Measurements from ENCODE around the gene PRKAG2.
"Not testable (repeated sequence)": the region's sequence is repeated elsewhere in the genome, so short reads cannot be mapped to it uniquely, and the experiment has no call there.

PRKAG2 gene

DNA sequence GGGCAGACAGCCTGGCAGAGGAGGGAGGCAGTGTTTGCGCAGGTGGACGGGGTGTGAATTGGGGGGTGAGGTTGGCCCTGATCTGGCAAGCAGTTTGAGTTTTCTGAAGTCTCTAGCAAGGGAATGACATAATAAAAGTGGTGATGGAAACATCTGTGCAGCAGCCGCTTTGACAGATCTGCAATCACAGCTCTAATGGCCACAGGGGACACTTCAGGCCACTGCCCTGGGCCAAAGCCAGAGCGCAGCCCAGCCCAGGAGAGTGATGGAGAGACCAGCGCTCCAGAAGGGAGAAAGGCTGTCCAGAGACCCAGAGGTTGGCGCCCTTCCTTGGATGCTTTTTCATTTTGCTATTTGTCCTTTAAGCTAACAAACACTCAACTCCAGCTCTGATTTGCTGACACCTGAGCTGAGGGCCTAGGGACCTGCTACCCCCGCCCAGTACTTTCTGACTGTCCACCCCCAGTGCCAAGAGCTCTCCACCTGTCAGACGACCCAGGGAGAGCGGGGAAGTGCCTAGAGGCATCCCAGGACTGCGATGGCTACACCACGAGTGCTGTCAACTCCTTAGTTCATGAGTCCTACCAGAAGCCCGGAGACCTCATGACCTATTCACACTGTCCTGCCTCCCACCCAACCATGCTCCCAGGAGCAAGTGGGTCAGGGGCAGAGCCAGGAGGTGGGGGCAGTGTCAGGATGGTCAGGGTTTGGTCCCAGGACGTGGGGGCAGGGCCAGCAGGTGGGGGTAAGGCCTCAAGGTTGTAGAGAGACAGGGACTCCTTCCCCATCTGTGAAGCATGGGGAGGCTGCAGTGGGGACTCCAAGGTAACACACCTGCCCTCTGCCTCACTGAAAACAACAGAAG is 112.6 kb downstream of the PRKAG2 start:
- Histone ChIP-seq H3K27ac (no peak overlapping the region), H3K4me3 (no peak overlapping the region)

DNA sequence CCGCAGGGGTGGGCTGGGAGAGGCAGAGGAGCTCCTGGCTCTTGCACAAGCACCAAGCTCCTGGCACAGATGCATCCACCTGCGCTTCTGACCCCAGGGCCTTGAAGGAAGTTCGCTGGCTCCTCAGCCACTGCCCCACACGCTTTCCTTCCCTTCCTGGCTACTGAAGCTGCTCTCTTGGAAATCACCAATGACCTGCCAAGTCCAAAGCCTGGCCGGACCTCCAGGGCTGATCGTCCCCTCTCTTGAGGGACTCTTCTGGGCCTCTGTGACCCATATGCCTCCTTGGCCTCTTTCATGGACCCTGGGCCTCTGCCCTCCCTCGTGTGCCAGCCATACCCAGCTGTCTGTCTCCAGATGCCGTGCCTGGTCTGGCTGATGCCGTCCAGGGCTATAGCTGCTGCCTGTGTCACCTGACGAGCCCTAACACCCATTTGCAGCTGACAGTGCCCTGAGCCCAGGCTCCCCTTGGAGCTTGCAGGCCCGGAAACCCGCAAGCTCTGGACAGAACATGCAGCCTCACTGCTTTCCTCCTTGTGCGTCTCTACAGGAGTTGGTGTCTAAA is 113.4 kb downstream of the PRKAG2 start:
- Histone ChIP-seq H3K27ac (no peak overlapping the region), H3K4me3 (no peak overlapping the region)

- no peak overlapping the region for H3K27ac ChIP-seq
- H3K4me3 ChIP-seq, result no peak overlapping the region
Observed at GRCh38 chr7:151762583-151763245, 114.2 kb downstream of the PRKAG2 start.

GRCh38 chr7:151761957-151762356 is 115.0 kb downstream of the PRKAG2 start:
- Histone ChIP-seq H3K4me3 (no peak overlapping the region), H3K27ac (no peak overlapping the region)

DNA sequence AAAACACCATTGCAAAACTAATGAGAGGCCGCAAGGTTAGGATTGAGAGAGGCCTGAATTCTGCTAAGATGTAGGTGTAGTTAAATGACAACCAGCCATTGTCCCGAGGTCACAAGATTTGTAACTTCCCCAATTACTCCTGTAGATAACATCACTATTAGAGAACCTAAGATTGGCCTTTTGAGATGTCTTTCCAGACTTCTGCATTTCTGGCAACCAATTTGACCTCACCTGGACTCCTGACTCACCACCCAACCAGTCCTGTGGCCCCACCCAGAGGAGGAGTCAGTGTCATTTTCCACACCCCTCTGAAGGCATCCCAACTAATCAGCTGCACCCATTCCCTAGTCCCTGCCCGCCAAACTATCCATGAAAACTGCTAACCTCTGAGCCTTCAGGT is 115.7 kb downstream of the PRKAG2 start:
- Histone ChIP-seq H3K4me3 (no peak overlapping the region), H3K27ac (no peak overlapping the region)

GRCh38 chr7:151759591-151760042 is 117.3 kb downstream of the PRKAG2 start:
- Histone ChIP-seq H3K4me3 (no peak overlapping the region), H3K27ac (no peak overlapping the region)

GRCh38 chr7:151758622-151759540 is 118.0 kb downstream of the PRKAG2 start:
- Histone ChIP-seq H3K27ac (no peak overlapping the region), H3K4me3 (no peak overlapping the region)

DNA sequence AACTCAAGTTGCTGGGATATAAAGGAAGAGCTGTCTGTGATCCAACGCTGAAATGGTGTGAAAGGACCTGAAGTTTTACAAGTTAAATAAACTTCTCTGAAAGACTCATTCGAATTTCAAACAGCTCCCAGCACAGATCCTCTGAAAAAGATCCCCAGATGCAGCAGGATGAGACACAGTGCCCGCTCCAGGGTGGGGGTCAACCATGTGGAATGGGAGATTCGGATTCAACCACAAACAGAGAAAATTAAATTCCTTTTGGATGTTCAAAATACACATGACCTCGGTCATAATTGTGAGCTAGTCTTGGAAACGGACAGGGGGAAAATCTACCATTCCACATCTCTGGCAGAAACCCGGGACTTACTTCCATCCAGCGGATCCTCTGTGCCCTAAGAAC is 119.6 kb downstream of the PRKAG2 start:
- Histone ChIP-seq H3K4me3 (no peak overlapping the region), H3K27ac (peak overlapping the region in 1 of 21 experiments; percentile 44)

- Histone ChIP-seq H3K4me3 (no peak overlapping the region), H3K27ac (peak overlapping the region in 2 of 21 experiments; percentile 23 to 44)
Observed at GRCh38 chr7:151756866-151757265, 120.0 kb downstream of the PRKAG2 start.

GRCh38 chr7:151756076-151756731 is 120.7 kb downstream of the PRKAG2 start:
- no peak overlapping the region for H3K4me3 ChIP-seq
- peak overlapping the region in 7 of 21 experiments; percentile 1 to 62 (median 14) for H3K27ac ChIP-seq

DNA sequence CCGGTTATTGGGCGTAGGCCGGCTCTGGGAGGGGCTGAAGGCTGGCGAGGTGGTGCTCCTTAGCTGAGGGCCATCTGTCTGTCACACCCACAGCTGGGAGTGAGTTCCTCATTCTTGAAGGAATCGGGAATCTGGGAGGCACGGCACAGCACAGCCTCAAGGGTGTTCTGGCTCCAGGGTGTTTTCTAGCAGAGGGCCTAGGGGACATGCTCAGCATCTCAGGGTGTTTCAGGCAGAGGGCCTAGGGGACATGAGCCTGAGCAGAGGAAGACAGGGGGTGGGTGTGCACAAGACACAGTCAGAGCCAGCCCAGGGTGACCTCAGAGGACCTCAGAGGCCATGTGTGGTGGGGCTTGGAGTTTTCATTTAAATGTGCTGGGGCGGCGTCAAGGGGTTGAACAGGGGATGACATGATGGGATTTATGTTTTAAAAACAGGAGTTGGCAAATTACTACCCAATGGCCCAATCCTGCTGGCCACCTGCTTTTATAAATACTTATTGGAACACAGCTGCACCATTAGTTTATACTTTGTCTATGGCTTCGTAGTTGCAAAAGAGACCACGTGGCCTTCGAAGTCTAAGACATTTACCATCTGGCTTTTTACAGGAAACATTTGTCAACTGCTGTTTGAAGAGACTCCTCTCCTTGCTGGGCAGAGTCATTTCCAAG is 121.6 kb downstream of the PRKAG2 start:
- Histone ChIP-seq H3K4me3 (no peak overlapping the region), H3K27ac (peak overlapping the region in 11 of 21 experiments; percentile 13 to 83 (median 52))

DNA sequence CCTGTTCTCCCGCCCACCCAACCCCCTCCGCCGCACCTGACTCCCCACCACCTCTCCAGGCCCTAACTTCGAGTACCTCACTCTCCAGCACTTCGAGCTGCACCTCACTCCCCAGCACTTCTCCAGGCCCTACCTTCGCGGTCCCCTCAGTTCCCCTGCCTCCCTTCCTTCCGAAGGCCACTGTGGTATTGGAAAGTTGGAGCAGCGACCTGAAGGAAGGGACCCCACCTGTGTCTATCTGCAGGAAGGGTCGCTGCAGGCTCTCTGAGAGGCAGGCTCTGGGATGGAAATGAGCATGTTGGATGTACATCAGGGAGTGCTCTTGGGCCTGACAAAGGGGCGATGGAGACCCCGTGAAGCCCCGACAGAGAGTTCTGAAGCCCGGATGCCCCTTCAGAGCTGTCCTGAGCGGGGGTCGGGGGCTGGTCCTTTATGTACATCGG is 122.2 kb downstream of the PRKAG2 start:
- H3K27ac ChIP-seq, result peak overlapping the region in 14 of 21 experiments; percentile 1 to 83 (median 46)

GRCh38 chr7:151754142-151754590 is 122.7 kb downstream of the PRKAG2 start:
- no peak overlapping the region for H3K4me3 ChIP-seq
- peak overlapping the region in 14 of 21 experiments; percentile 1 to 83 (median 48) for H3K27ac ChIP-seq

More for the DNA sequence above, 122.2 kb downstream of the PRKAG2 start:
- no peak overlapping the region for H3K4me3 ChIP-seq

GRCh38 chr7:151752816-151753595 is 123.9 kb downstream of the PRKAG2 start:
- H3K4me3 ChIP-seq, result no peak overlapping the region
- H3K27ac ChIP-seq, result peak overlapping the region in 2 of 21 experiments; percentile 23 to 49

- Histone ChIP-seq H3K4me3 (no peak overlapping the region), H3K27ac (no peak overlapping the region)
Observed at GRCh38 chr7:151752037-151752436, 124.9 kb downstream of the PRKAG2 start.

DNA sequence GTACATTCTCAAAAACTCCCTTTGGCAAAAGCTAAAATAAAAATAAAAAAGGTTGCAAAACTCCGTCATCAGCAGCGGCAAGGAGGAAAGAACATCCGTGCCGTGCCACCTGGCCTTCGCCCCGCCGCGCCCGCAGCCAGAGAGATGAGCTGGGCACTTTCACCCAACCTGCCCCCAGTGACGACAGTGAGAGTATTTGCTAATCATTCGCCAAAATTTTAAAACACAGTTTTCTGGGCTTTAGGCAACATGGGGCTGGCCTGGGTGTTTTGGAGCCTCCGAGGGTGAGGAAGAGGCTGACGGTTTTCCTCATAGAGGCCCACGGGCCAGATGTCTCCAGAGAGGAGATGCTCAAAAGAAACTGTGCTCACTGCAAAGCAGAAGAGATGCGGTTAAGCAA is 128.2 kb downstream of the PRKAG2 start:
- Histone ChIP-seq H3K4me3 (no peak overlapping the region), H3K27ac (no peak overlapping the region)

DNA sequence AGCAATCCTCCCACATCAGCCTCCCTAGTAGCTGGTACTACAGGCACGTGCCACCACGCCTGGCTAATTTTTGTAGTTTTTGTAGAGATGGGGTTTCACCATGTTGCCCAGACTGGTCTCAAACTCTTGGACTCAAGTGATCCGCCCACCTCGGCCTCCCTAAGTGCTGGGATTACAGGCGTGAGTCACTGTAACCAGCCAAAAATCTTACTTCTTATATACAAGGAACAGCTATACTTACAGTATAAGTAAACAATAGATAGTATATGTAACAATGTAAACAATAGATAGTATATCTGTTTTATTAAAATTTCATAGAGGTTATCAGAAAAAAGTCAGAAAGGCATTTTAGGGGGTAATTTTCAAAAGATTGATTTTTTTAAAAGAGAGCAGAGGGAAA is 128.9 kb downstream of the PRKAG2 start:
- H3K27ac ChIP-seq, H3K4me3 ChIP-seq: not testable (repeated sequence)

DNA sequence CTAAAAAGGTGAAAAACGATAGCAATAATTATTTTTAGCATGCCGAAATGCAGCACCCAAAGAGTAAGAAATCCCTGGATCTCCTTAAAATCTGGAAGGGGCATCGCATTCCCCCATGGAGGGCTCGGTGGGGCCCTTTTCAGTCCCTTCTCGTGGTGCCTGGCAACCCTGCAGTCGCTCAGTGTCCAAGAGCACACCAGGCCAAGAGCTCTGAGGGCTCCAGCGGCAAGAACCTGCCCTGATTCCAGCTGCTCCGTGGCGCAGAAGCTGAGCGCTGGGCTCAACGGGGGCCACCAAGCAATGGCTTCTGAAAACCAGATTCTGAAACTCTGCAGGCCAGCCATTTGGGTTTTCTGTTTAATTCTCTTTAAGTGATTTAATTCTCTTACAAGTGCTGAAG is 131.2 kb downstream of the PRKAG2 start:
- Histone ChIP-seq H3K4me3 (no peak overlapping the region), H3K27ac (peak overlapping the region in 1 of 21 experiments; percentile 24)

All from skin epidermis (tissue), 12 donors.